Activated CD8-positive, alpha-beta memory T cell treated with anti-CD3 and anti-CD28 coated beads for 48 hours (primary cell): ENCODE measurements around the gene KBTBD13.
"Not testable (repeated sequence)": the region's sequence is repeated elsewhere in the genome, so short reads cannot be mapped to it uniquely, and the experiment has no call there.

ENCODE experiments used
- DNase-seq, 3 experiments: peaks; one replicate each; pipeline ENCODE4 v3.0.0-alpha.2; 2020; ENCODE audit warnings: low read depth in 2 of 3, low spot score in 2 of 3

KBTBD13 gene

DNA sequence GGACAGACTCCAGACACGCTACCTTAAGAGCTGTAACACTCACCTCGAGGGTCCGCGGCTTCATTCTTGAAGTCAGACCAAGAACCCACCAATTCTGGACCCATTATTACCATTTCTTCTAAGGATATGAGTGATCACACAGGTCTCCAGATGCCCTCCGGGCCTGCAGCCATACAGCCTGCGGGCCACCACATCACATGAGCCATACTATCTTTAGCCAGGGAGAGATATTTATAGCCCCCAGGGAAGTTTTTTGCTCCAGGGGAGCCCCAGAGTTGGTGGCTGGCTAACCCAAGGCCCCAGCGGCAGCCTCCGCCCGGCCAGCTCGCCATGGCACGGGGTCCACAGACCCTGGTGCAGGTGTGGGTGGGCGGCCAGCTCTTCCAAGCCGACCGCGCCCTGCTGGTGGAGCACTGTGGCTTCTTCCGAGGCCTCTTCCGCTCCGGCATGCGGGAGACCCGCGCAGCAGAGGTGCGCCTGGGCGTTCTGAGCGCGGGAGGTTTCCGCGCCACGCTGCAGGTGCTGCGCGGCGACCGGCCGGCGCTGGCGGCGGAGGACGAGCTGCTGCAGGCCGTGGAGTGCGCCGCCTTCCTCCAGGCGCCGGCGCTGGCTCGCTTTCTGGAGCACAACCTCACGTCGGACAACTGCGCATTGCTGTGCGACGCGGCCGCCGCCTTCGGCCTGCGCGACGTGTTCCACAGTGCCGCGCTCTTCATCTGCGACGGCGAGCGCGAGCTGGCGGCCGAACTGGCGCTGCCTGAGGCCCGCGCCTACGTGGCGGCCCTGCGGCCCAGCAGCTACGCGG is at the start of gene KBTBD13:
Gene KBTBD13 (plus strand): TSS at position 261 of the 805 bp plus-strand sequence. CDS start 70 bp downstream, at position 331.
- DNase-seq: no peak

DNA sequence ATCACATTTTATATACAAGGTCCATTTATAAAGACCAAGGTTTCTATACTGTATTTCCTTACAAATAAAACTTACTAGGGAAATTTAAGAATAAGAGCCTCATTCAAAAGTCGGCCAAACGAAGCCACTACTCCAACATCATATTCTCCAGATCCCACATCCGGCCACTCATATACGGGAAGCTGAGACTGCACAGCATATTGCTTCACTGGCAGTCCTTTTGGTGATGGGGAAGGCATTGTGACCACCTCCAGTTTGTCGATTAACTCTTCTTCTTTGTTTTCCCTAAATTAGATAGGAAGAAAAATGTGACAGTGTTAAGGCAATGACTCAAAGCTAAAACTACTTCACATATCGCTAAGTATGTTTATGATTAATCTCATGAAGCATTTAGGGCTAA is 49.8 kb upstream of the KBTBD13 start:
- no peak for DNase-seq

DNA sequence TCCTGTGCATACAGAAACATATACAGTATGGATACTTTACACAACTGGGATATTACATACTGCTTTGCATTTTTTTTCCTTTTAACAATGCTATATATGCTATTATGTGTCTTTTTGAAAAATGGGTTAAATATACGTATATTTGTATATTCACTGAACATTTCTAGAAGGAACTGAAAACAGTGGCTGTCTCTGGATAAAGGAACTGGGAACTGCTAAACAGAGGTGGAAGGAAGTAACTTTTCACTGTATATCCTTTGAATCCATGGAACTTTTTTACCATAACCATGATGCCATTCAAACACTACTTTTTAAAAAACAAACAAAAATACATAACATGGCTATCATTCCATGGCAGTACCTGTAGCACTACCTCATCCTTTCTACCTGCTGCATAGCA is 49.0 kb upstream of the KBTBD13 start:
- no peak for DNase-seq

DNA sequence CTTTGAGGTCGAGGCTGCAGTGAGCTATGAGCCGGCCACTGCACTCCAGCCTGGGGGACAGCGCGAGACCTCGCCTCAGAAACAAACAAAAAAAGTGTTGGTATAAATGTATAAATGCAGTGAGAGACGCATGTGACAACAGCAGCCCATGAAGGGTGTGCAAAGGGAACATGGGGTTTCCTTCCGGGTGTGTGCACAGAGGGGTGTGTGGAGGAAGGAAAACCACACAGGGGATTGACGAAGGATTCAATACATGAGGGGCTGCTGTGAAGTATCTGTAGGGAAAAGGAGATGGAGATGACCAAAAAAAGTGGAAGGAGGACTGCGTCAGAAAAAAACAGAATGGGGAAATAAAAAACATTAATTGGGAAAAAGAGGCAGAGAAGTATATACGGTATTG is 48.2 kb upstream of the KBTBD13 start:
- no peak for DNase-seq

DNA sequence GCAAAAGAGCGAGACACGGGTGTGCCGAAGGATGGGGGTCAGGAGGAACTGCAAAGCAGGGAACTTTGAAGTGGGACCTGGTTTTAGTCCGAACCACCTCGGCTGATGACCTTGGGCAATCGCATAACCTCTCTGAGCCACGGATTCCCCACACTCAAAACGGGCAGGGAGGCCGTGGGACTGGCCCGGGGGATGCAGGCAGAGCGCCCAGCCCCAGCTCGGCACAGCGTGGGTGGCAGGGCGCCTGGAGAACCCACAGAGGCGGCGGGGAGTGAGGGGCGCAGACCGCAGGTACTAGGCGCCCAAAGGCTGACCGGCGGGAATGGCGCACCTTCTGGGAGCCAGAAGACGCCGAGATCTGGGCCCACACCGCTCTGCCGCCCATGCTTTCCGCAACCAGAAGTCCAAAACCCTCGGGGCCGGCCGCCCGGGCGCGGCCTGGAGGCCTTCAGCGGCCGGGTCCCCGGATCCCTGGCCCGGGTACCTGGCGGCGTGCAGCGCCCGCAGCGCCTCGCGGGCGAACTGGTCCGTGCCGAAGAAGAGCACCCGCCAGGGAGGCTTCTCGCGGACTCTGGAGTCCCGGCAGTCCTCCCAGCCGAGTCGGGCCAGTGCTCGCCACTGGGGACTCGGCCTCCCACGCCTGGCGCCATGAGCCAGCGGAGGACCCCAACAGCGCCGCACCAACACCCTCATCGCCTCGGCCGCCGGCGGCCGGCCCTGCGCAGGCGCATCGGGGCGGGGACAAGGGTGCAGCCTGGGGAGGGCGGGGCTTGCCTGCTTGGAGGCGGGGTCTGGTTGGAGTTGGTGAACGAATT is 47.4 kb upstream of the KBTBD13 start, which contains the start of gene MTFMT:
Gene MTFMT (minus strand): TSS at position 719 of the 815 bp plus-strand sequence. CDS start 26 bp downstream, at position 693.
- peak; percentile 88 to 94 (median 89) for DNase-seq

DNA sequence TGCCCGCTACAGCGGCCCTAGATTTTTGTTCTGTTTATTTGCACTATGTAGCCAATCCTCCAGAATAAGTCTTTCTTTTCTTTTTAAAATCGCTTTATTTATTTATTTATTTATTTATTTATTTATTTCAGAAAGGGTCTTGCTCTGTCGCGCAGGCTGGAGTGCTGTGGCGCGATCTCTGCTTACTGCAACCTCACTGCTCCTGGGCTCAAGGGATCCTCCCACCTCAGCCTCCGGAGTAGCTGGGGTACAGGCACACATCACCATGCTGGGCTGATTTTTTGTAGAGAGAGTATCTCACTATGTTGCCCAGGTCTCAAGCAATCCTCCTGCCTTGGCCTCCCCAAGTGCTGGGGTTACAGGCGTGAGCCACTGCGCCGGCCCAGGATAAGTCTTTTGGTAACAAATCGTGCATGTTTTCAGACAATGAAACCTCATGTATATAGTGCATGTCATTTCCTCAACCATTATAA is 46.8 kb upstream of the KBTBD13 start:
- DNase-seq: no peak

DNA sequence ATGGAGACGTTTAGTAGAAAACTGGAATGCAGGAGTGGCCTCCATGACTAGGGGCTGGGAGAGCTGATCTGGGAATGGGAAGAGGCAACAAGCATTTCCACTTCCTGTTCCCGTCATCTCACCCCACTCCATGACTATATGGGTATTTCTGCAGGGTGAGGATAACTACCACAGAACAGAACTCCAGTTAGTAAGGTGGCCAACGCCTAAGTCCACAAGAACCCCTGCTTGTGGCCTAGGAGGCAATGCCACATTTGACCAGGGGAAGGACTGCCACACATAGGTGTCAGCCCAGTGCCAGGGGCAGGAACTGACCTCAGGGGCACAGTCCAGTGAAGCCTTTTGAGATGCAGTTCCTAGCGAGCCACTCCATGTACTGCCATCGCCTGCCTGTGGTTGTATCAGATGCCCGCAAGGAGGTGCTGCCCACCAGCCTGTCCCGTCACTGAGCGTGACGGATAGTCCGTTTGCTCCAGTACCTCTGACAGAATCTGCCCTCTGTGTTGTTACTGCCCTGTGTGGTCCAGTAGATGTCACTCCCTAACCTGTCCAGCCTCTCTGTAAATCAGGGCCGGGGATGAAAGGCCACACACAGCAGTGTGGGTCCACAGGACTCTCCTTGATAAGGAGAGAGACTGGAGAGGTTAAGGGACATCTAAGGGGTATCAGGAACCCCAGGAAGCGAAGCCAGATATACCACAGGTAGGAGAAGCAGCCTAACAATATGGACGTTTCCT is 43.6 kb upstream of the KBTBD13 start:
- no peak for DNase-seq

DNA sequence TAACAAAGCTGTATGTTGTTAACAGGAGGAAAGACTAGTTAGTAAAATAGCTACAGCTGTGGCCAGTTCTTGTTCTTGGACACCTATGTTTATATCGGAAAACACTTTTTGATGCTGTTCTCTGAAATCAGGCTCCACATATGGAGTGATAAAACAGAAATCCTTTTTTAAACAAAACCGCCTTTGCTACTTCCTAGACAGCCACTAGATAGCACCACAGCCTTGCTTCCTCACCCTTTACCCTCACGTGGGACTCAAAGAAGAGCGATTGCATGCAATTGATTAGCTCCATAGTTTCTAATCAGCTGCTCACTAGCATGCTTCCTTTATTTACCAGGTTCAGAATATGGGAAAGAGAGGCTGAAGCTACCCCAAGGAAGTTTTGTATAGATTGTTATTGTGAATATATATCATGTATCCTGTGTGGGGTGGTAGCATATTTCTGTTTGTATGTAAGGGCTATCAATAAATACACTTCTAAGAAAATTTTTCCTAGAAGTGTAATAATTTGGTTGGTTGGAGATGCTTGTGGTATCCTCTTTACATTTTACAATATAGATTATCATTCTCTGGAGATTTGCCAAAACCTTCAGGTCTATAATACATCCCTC is 42.8 kb upstream of the KBTBD13 start:
- DNase-seq: no peak

DNA sequence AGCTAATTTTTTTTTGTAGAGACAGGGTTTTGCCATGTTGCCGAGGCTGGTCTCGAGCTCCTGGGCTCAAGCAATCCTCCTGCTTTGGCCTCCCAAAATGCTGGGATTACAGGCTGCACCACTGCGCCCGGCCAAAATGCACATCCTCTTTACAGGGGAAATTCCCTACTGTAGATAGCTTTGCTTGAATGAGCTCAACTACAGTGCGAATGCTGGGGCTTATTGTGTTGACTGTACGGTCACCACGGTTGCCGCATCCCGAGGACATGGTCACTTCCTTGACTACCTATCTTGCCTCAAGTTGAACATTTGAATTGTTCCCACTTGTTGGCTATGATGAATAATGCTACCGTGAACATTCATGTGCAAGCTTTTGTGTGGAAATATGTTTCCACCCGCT is 41.8 kb upstream of the KBTBD13 start:
- DNase-seq: no peak

DNA sequence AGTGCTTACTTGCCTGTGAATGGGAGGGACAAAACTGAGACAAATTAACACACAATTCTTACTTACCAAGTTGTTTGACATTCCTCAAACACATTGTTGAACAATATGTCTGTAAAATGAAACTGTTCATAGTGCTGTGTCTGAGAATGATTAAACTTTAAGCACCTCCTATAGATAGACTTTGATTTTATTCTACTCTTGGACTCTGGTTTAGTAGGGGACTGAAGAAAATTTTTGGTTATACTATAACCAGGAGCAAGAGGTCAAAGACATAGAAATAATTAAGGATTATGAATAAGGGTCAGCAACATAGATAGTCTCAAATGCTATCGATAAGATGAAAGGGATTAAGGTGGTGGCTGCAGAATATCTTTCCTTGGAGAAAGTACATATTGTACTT is 39.2 kb upstream of the KBTBD13 start:
- DNase-seq: no peak

DNA sequence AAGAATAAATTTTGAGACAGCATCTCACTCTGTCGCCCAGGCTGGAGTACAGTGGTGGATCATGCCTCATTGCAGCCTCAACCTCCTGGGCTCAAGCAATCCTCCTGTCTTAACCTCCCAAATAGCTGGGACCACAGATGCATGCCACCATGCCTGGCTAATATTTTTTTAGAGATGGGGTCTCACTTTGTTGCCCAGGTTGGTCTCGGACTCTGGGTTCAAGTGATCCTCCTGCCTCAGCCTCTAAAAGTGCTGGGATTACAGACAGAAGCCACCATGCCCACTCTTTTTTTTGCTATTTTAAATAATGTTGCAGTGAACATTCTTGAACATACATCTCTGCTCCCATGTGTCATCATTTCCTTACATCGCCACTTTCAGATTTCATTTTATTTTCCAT is 38.1 kb upstream of the KBTBD13 start:
- DNase-seq: no peak

DNA sequence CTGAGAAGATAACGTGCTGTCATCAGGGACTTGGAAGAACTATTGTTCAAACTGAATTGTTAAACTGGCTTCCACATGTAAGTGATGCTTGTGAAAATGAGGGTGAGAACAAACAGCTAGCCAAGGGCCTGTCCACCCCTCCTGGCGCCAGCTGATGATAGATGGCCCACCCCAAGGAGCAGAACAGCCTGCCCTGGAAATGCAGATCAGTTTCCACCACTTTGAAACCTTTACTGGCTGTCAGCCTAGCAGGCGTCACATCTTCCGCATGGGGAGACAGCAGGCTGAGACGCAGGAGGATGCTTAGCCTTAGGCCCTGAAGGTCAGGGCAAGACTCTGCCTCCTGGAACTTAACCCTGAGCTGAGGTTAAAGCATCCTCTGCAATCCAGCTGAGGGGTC is 37.7 kb upstream of the KBTBD13 start:
- DNase-seq: no peak

DNA sequence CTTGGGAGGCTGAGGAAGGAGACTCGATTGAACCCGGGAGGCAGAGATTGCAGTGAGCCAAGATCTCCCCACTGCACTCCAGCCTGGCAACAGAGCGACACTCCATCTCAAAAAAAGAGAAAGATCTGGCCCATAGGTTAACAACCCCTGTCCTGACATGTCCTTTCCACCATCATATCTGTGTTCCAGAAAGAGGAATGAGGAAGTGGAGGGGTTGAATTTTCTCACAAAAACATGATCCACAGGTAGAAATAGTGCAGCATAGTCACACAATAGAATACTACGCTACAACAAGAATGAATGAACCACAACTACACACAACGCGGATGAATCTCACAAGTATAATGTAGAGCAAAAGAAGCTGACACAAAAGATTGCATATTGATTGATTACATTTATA is 36.1 kb upstream of the KBTBD13 start:
- no peak for DNase-seq

DNA sequence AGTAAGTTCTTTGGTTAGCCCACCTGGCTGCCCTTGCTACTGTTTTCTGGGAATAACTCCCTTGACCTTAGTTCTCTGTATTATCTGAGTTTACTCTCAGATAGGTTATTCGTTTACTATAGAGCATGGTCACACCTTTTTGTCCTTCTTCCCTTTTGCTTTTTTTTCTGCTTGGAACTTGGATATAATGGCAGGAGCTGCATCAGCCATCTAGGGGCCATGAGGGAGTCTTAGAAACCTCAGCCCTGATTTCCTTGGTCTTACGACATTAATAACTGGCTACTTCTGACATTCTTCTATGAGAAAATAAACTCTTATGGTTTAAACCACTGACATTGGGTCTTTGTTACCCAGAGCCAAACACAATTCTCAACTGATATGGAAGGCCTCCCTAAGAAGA is 34.8 kb upstream of the KBTBD13 start:
- no peak for DNase-seq

DNA sequence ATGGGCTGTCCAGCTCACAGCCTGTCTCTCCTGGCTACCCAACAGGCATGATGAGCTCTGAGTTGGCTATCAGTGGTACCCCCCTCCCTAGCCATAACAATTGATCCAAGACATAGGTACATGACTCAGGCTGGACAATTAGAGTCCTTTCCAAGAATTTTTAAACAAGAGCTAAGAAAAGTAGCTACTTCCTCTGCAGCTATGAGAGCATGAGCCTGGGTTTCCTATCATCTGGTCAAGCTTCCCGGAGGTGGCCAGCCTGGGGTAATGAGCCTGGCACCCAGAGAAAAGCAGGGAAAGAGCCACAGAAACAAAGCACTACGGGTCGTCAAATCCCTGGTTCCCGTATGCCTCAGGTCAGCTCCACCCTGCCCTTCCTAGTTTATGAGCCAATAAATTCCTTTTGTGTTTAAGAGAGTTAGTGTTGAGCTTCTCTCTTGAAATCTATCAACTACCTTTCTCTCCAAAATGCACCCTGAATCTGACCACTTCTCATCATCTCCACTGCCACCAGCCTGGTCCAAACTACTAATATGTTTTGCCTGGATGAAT is 33.7 kb upstream of the KBTBD13 start:
- DNase-seq: no peak

DNA sequence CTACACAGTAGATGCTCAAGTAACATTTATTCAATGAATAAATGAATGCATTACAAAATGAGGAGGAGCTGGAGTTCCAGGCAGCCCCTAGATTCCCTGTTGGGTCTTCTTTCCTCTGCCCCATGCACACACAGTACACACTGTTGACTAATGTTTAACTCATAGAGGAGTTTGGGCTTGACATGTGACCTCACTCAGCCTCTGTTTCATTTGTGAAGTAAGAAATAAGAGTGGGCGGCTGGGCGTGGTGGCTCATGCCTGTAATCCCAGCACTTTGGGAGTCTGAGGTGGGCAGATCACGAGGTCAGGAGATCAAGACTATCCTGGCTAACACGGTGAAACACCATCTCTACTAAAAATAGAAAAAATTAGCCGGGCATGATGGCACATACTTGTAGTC is 32.3 kb upstream of the KBTBD13 start:
- not testable (repeated sequence) for DNase-seq

DNA sequence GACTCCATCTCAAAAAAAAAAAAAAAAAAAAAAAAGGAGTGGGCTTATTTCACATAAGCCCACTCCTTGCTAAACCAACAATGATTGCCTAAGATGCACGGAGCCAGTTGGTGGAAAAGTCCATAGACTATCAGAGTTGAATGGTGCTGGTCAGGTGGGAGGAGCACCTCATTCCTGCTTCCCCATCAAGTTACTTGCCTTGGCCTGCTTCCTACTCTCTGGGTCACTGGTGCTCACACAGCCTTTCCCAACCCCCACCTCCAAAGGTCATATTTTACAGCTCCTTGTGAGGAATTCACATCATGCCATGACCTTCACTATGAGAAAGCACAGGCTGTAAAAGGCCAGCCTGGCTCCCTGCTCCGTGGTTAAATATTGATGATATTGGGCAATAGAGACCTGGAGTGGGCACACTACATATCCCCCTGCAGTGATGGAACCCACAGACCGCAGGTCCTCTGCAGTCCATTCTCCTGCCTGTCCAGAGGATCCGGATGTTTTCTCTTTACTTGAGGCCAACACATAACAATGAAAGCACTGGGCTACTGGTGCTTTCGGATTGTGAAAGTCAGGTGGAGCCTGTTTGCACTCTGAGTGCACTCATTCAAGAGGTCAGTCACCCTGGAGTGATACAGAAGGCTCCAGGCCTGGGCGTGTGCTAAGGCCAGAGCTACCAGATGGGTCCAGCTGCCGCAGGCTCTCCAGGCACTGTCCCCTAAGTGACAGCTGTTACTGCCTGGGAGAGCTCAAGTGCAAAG is 31.6 kb upstream of the KBTBD13 start, which contains the start of gene SLC51B:
Gene SLC51B (plus strand): TSS at position 664 of the 758 bp plus-strand sequence. CDS start 4,618 bp downstream, outside the sequence.
- DNase-seq: no peak

DNA sequence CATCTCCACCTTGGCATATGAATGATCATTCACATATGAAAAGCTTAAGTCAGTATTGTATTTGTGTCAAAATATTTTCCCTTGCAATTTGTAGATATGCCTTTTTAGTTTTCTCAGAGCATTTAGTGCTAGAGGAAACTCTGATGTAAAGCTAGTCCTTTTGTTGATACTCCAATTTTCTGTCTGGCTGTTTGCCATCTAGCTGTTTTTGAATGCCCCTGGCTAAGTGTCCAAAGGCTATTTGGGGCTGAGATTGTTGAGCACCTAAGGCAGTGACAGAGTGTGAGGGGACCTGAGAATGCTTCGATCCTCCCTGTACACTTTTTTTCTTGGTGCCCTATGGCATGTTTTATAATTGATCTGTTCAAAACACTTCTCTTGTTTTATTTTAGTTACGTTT is 28.3 kb upstream of the KBTBD13 start:
- no peak for DNase-seq

DNA sequence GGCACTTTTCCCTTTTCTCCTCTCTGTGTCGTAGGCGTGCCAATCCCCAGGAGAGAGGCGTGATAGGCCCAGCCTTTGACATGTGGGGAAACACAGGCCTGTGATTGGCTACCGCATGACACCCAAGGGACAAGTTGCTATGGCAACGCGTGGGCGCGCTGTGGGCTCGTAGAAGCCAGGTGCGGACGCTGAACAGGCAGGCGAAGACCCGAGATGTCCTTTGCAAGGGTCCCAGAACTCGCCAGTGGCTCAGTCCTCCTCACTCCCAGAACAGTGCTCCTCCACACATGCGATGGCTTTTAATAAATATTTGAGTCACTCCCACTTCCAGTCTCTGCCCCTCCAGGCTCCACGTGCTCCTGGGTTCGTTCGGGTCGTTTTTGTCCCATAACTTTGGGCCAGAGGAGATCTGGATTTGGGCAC is 27.1 kb upstream of the KBTBD13 start:
- peak; percentile 70 to 86 (median 74) for DNase-seq

DNA sequence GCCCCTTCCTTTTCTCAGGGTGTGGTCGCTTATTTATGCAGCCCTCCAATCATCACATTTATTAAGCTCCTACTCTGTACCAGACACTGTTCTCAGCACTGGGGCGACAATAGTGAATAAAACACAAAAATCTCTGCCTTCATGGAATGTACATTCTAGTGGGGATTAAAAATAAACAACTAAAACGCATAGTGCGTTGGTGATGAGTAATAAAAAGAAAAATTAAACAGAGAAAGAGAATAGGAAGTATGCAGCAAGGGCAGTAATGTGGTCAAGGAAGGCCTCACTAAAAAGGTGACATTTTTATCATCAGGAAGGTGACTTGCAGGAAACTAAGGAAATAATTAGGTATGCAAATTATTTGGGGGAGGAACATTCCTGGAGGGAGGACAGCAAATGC is 26.3 kb upstream of the KBTBD13 start:
- no peak for DNase-seq
